GM19023 (cell line): ENCODE results near the gene EFNA1.

Experiments used
- ATAC-seq: cut with Tn5 transposase; IDR thresholded peaks from one replicate; pipeline ENCODE4 v1.9.1; 2021; ENCODE audit warnings: mild to moderate bottlenecking, moderate library complexity; ENCODE audit not compliant: unreplicated experiment

The EFNA1 gene

GRCh38 chr1:155127105-155127966 lies at the start of gene EFNA1:
EFNA1 (plus strand) TSS chr1:155127876; CDS start chr1:155127978, 102 bp downstream.
- no peak for ATAC-seq

- ATAC-seq, result no peak
Measured at GRCh38 chr1:155078469-155079209, 49.0 kb upstream of the EFNA1 start, which contains the start of gene EFNA3. EFNA3 (plus strand) TSS chr1:155078837; CDS start chr1:155078942, 105 bp downstream.

- no peak for ATAC-seq
Measured at GRCh38 chr1:155079210-155079486, 48.5 kb upstream of the EFNA1 start.

- no peak for ATAC-seq
Measured at GRCh38 chr1:155079487-155080311, 48.0 kb upstream of the EFNA1 start.

GRCh38 chr1:155080312-155081228 lies 47.1 kb upstream of the EFNA1 start:
- ATAC-seq, result no peak

GRCh38 chr1:155081472-155082300 lies 46.0 kb upstream of the EFNA1 start:
- ATAC-seq, result no peak

- no peak for ATAC-seq
Measured at GRCh38 chr1:155082301-155083051, 45.2 kb upstream of the EFNA1 start.

- no peak for ATAC-seq
Measured at GRCh38 chr1:155083052-155083541, 44.6 kb upstream of the EFNA1 start.

- ATAC-seq, result no peak
Measured at GRCh38 chr1:155083865-155084721, 43.6 kb upstream of the EFNA1 start.

- ATAC-seq, result peak; percentile 78
Measured at GRCh38 chr1:155084722-155085503, 42.8 kb upstream of the EFNA1 start.

GRCh38 chr1:155085504-155086127 lies 42.1 kb upstream of the EFNA1 start:
- no peak for ATAC-seq

- no peak for ATAC-seq
Measured at GRCh38 chr1:155086128-155086741, 41.4 kb upstream of the EFNA1 start.

GRCh38 chr1:155086856-155087535 lies 40.7 kb upstream of the EFNA1 start:
- ATAC-seq, result no peak

GRCh38 chr1:155091071-155092051 lies 36.3 kb upstream of the EFNA1 start:
- ATAC-seq, result no peak
